Measurements from ENCODE around the gene HSPBAP1.
"Not testable (repeated sequence)": the region's sequence is repeated elsewhere in the genome, so short reads cannot be mapped to it uniquely, and the experiment has no call there.

The HSPBAP1 gene

DNA sequence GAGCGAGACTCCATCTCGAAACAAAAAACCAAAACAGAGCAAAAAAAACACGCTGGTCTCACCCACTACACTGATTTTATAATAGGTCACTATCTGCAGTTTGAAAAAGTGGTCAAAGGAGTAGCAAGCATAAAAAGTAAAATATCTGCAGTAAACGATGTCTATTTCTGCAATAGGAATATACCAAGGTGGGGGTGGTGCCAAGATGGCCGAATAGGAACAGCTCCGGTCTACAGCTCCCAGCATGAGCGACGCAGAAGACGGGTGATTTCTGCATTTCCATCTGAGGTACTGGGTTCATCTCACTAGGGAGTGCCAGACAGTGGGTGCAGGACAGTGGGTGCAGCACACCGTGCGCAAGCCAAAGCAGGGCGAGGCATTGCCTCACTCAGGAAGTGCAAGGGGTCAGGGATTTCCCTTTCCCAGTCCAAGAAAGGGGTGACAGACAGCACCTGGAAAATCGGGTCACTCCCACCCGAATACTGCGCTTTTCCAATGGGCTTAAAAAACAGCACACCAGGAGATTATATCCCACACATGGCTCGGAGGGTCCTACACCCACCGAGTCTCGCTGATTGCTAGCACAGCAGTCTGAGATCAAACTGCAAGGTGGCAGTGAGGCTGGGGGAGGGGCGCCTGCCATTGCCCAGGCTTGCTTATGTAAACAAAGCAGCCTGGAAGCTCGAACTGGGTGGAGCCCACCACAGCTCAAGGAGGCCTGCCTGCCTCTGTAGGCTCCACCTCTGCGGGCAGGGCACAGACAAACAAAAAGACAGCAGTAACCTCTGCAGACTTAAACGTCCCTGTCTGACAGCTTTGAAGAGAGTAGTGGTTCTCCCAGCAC is 60.7 kb downstream of the HSPBAP1 start:
- ATAC-seq, DNase-seq: not testable (repeated sequence)

DNA sequence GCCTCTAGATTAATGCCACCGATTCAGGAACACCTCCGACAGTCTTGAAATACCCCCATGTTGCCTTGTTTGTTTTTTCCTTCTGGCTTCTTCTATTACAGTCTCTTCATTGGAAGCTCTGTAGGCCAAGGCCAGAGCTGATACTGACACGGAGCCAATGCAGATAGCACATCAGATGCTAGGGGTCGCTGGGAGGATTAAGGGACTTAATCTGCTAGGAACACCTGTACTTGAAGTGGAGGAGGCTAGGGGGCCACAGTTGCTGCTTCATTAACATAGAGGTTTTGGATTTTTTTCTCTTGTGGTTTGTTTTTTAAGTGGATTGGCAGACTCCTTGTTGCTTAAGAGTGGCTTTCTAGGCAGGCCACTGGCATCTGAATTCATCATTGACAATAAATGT is 63.4 kb downstream of the HSPBAP1 start:
- ATAC-seq = no peak
- DNase-seq = no peak

GRCh38 chr3:122728756-122729514 is 64.7 kb downstream of the HSPBAP1 start:
- ATAC-seq (no peak), DNase-seq (no peak)

DNA sequence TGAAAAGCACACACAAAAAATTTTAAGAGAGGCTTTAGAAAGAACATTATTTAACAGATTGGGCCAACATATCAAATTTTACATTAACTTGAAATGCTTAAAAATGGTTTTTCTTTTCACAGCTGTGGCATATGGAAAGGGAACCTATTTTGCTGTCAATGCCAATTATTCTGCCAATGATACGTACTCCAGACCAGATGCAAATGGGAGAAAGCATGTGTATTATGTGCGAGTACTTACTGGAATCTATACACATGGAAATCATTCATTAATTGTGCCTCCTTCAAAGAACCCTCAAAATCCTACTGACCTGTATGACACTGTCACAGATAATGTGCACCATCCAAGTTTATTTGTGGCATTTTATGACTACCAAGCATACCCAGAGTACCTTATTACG is 65.4 kb downstream of the HSPBAP1 start:
- ATAC-seq (no peak), DNase-seq (no peak)

DNA sequence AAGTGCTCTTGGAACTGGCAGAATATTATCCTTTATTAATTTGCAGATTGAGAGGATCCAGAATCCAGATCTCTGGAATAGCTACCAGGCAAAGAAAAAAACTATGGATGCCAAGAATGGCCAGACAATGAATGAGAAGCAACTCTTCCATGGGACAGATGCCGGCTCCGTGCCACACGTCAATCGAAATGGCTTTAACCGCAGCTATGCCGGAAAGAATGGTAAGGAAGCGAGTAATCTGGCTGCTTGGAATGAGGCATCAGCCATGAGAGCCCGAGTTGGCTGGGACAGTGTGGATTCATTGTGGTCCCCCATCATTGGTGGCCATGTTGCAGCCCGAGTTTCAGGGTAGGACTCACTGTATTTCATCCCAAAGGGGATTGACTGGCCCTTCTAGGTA is 65.9 kb downstream of the HSPBAP1 start:
- ATAC-seq (no peak), DNase-seq (no peak)

DNA sequence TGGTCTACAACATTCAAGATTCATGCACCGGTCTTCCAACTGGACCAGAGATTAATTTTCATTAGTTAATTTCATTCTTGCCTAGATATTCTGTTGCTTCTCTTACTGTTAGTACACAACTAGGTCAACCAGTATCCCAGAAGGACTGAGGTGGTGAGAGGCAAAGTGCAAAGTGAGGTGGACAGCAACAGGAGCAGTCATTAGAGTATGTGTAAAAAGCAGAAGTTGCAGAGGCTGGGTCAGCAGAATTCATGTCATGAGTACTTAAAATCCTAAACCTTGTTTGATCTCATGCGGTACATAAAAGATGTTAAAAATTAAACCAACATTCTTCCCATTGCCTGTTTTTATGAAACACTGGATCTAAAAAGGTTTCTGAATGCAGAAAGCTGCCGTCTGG is 66.3 kb downstream of the HSPBAP1 start:
- DNase-seq (no peak), ATAC-seq (no peak)

- ATAC-seq = no peak
- DNase-seq = no peak
Measured at GRCh38 chr3:122725106-122725505, 68.5 kb downstream of the HSPBAP1 start.

DNA sequence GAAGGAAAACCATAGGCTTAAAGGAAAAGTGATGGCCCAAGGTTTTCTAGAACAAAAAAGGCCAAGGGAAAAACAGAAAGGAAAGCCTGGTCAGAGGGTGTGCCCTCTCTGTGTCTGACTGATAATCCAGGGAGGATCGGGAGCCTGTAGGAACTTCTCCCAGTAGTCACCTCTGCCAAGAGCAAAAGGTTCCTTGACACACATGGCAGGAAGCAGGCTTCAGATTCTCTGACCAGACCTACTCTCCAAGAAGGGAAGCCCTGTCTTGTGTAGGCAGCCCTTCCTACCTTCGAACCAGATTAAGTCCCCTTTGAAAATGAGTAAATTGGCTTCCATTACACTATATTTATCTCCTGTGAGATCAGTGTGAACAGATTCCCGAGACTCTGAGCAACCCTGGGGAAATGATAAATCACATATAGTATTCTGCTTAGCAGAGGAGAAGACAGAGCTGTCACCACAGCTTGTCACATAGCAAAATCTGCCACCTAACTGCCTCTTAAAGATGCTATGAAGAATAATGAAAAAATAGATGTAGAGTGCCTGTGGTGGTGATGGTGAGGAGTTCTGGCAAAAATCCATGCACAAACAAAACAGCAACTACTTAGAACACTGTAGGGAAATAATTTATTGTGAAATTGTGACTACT is 74.2 kb downstream of the HSPBAP1 start:
- DNase-seq = no peak
- no peak for ATAC-seq

DNA sequence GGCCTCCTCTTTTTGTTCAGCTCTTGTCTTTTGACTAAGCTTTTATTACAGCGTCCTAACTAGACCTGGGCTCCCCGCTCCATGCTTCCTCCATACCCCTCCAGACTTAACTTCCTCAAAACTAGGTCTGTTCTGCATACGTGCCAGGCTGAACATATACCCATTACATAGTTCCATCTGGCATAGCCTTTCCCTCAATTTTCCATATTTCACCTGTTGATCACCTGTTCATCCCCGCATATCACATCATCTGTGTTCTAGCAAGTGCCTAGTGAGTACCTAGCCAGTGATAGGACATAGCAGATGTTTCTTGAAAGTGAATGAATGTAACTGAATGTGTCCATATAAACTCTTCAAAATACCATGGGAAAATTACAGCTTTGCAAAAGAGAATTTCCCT is 77.0 kb downstream of the HSPBAP1 start:
- ATAC-seq = no peak
- DNase-seq = no peak

DNA sequence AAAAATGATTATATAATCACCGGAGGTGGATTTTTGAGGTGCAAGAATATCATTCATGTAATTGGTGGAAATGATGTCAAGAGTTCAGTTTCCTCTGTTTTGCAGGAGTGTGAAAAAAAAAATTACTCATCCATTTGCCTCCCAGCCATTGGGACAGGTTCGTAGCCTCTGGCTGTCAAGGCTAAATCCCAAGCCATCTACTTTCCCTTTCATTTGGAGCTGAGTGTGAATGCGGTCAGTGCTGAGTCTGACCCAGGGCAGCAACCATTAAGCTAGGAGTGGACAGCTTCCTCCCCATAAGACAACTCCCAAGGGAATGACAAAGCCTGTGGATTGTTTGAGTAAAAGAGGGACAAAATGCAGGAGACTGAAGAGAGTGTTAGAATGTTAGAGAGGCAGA is 79.4 kb downstream of the HSPBAP1 start:
- ATAC-seq (no peak), DNase-seq (no peak)

GRCh38 chr3:122710616-122711251 is 82.9 kb downstream of the HSPBAP1 start:
- not testable (repeated sequence) for DNase-seq, ATAC-seq

- ATAC-seq (no peak), DNase-seq (no peak)
Measured at GRCh38 chr3:122705379-122705778, 88.3 kb downstream of the HSPBAP1 start.

DNA sequence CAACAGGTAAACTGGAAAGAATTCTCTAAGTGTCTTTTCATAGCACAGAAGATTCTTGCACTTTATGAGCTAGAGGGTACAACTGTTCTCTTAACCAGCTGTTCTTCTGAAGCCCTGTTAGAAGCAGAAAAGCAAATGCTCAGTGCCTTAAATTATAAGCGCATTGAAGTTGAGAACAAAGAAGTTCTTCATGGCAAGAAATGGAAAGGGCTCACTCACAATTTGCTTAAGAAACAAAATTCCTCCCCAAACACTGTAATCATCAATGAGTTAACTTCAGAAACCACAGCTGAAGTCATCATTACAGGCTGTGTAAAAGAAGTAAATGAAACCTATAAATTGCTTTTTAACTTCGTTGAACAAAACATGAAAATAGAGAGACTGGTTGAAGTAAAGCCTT is 93.4 kb downstream of the HSPBAP1 start:
- ATAC-seq = no peak
- DNase-seq = no peak

- DNase-seq (no peak), ATAC-seq (peak; percentile 75)
Measured at GRCh38 chr3:122697952-122698620, 95.5 kb downstream of the HSPBAP1 start.

DNA sequence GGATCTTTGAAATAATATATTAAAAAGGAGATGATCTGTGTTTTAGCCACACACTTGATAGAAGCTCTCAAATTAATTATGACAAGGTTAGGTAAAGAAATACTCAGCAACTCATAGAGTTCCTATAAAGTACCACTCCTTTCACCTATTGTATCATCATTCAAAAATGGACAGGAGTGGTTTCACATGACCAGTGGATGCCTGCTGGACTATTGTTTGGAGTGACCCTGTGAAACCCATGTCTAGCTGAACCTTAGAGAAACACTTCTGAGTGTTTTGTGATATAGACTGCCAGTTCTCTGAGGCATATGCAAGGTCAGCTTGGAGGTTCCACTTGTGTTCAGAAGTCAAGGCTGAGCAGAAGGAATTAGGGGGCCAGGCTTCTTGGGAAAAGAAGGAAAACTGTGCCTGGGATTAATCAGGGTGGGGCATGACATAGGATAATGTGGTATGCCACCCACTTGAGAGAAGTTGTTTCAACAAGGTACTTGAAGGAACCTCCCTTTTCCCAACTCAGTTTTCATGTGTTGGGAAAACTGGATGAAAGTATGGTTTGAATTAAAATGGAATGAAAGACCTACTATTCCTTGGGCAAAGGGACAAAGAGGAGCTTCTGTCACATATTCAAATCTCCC is 97.6 kb downstream of the HSPBAP1 start:
- ATAC-seq (no peak), DNase-seq (no peak)

- DNase-seq (peak; percentile 12), ATAC-seq (no peak)
Measured at GRCh38 chr3:122694966-122695365, 98.7 kb downstream of the HSPBAP1 start.

DNA sequence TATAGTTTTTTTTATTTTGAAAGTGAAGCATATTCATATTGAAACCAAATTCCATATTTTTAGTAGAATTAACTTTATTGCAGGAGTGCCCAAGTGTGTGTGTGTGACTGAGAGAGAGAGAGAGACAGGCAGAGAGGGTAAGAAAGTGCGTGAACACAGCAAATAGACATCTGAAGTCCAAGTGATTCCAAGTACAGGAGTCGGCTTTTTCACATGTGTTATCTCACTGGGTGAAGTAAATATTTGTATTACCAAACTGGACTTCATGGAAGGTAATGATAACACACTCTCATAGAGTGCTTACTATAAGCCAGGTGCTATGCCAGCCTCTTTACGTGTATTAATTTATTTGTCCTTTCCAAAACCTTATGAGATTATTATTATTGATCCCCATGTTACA is 101.0 kb downstream of the HSPBAP1 start:
- DNase-seq = no peak
- no peak for ATAC-seq

GRCh38 chr3:122691195-122691594 is 102.4 kb downstream of the HSPBAP1 start:
- ATAC-seq (no peak), DNase-seq (no peak)

DNA sequence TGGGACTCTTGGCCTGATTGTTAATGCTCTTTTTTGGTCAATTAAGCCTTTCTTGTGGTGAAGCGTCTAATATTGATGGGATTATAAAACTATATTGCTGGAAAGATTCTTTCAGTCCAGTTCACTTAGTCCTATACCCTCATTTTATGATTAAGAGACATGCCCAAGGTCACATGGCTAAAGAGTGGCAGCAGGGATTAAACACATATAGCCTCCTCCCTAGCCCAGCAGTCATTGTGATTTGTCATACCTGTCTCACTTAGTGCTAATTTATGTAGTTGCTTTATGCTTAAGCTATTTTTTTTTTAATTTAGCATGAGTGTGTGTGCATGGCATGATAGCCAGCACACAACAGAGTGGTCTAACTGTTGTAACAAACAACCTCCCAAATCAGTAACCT is 103.5 kb downstream of the HSPBAP1 start:
- DNase-seq (no peak), ATAC-seq (no peak)
